HCT116 (cell line): ENCODE results near the gene NGFR.

ENCODE experiments used
- POLR2A ChIP-seq: IDR thresholded peaks from 2 replicates; pipeline ENCODE4 v1.7.0; 2011; ENCODE audit warnings: borderline replicate concordance; ENCODE audit not compliant: insufficient read depth, insufficient read length; ENCODE audit errors: extremely low read depth
- TF ChIP-seq, protein P1 (sequence below), 3 experiments: fragments of 200-600 bp in 1 of 3; sonication (generic) in 1 of 3; IDR thresholded peaks in 2 of 3; conservative IDR thresholded peaks in 1 of 3; 2 replicates each; pipeline ENCODE4 v1.5.1; 2012 to 2017; ENCODE audit warnings: low read depth in 2 of 3, low read length in 2 of 3, antibody characterized with exemption in 1 of 3, borderline replicate concordance in 1 of 3, control low read depth in 1 of 3, mild to moderate bottlenecking in 1 of 3, mixed read lengths in 1 of 3, mixed run types in 1 of 3, moderate library complexity in 1 of 3; ENCODE audit not compliant: insufficient read depth in 1 of 3

DNA sequence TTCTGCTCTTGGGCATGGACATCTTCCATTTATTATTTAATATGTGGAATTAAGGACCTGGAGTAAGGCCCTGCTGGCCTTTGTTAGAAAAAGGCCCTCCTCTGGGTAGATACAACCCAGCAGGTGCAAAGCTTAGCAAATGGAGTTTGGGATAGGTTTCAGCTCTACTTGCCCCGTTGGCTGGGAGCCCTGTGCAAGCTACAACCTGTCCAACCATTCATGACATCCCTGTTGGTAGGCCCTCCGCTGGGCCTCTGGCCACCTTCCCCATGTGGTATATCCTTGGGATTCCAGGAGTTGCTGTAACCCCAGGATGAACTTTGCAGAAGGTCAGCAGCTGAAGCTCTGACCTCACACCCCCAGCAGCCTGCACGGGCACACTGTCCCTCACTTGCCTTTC lies 6.4 kb downstream of the NGFR start:
- TF ChIP-seq, protein P1, sequence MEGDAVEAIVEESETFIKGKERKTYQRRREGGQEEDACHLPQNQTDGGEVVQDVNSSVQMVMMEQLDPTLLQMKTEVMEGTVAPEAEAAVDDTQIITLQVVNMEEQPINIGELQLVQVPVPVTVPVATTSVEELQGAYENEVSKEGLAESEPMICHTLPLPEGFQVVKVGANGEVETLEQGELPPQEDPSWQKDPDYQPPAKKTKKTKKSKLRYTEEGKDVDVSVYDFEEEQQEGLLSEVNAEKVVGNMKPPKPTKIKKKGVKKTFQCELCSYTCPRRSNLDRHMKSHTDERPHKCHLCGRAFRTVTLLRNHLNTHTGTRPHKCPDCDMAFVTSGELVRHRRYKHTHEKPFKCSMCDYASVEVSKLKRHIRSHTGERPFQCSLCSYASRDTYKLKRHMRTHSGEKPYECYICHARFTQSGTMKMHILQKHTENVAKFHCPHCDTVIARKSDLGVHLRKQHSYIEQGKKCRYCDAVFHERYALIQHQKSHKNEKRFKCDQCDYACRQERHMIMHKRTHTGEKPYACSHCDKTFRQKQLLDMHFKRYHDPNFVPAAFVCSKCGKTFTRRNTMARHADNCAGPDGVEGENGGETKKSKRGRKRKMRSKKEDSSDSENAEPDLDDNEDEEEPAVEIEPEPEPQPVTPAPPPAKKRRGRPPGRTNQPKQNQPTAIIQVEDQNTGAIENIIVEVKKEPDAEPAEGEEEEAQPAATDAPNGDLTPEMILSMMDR (IDR thresholded peaks at IDR 0.05 in 2 of 3, conservative IDR thresholded peaks at IDR 0.05 in 1 of 3; ENCODE audit: borderline replicate concordance in 1 of 3, insufficient read depth in 1 of 3, low read depth in 2 of 3, low read length in 2 of 3) = no peak
- no peak for TF ChIP-seq POLR2A
